ENCODE results near the gene LCLAT1. TPM values are rescaled to one million over a fixed set of nuclear protein-coding genes. Genes with fewer than 3 reads are reported as not detected.

LCLAT1 gene
- total RNA-seq, 1 experiment from 2014 or later, result 32.9 TPM

GRCh38 chr2:30643674-30644073, 196.6 kb downstream of the LCLAT1 start:
- no peaks in the 10 kb centered on the region for H3K27me3 ChIP-seq (ENCODE audit: insufficient read depth, low read length)
- no peak overlapping the region for H4K91ac ChIP-seq (ENCODE audit: insufficient read length, low read depth, low read length)
- no peak overlapping the region for H2AFZ ChIP-seq (ENCODE audit: low read length)
- no peak overlapping the region for H2BK20ac ChIP-seq (ENCODE audit: low read depth, low read length, poor library complexity, severe bottlenecking)
- H2BK12ac ChIP-seq (ENCODE audit: insufficient read length, low read depth, low read length), result no peak overlapping the region
- no peak overlapping the region for H3K4ac ChIP-seq (ENCODE audit: low read depth, low read length)
- WGBS (ENCODE audit: extremely low coverage, insufficient read length, low lambda C conversion rate), result no CpG with 5 or more reads among the region's 3 CpGs
- H3K9ac ChIP-seq (ENCODE audit: extremely low read depth, insufficient read length, low read length), result no peak overlapping the region
- no peak for DNase-seq
- no peak overlapping the region for H4K5ac ChIP-seq (ENCODE audit: insufficient read length, low read depth, low read length)
- H3T11ph ChIP-seq (ENCODE audit: low read length), result no peak overlapping the region
- no peak overlapping the region for H2BK15ac ChIP-seq (ENCODE audit: low read depth, low read length)
- no peak for TF ChIP-seq CTCF (conservative IDR thresholded peaks at IDR 0.05)
- H2AK5ac ChIP-seq (ENCODE audit: insufficient read length, low read length), result no peak overlapping the region
- no peaks in the 10 kb centered on the region for H3K79me2 ChIP-seq (ENCODE audit: insufficient read depth, low read length)
- no peak overlapping the region for H2BK120ac ChIP-seq (ENCODE audit: low read depth, low read length, poor library complexity, severe bottlenecking)
- no peak overlapping the region for H4K8ac ChIP-seq (replicated peaks; ENCODE audit: insufficient read length, low read depth, low read length)
- no peak overlapping the region for H2BK5ac ChIP-seq (ENCODE audit: insufficient read length, low read length)
- H3K4me1 ChIP-seq (ENCODE audit: insufficient read depth, low read length), result no peaks in the 10 kb centered on the region
- Mint-ChIP-seq H3K4me1 (peaks cover 0 to 5% of the 10 kb centered on the region in 2 experiments; a peak in 2 of 4 replicates), H3K9me3 (no peaks in the 10 kb centered on the region), H3K27me3 (ENCODE audit: low read depth) (no peaks in the 10 kb centered on the region; the same call in 1 of the 2 replicates), H3K36me3 (ENCODE audit: insufficient read depth in 1 of 3, low read depth in 3 of 3) (peaks cover 0 to 19% (median 12%) of the 10 kb centered on the region in 3 experiments; a peak in 5 of 7 replicates), H3K27ac (no peak overlapping the region), H3K4me3 (no peak overlapping the region)
- no peak overlapping the region for H3K23ac ChIP-seq (ENCODE audit: insufficient read length, low read depth, low read length)
- no peak overlapping the region for H3K56ac ChIP-seq (ENCODE audit: insufficient read length, low read depth, low read length)
- H3K23me2 ChIP-seq (ENCODE audit: insufficient read length, low read depth, low read length, poor library complexity, severe bottlenecking), result no peaks in the 10 kb centered on the region
- H3K14ac ChIP-seq (ENCODE audit: insufficient read depth, low read length), result no peak overlapping the region
- H3K79me1 ChIP-seq (ENCODE audit: insufficient read depth, low read depth, low read length, poor library complexity, severe bottlenecking), result no peaks in the 10 kb centered on the region
- H3K9me3 ChIP-seq (ENCODE audit: control insufficient read depth, low read depth, low read length), result no peaks in the 10 kb centered on the region
- no peak overlapping the region for H3K27ac ChIP-seq (ENCODE audit: insufficient read length, low read depth, low read length)
- H3K4me2 ChIP-seq (ENCODE audit: insufficient read depth, insufficient read length, low read length), result no peak overlapping the region
- H4K20me1 ChIP-seq (ENCODE audit: control insufficient read depth, insufficient read depth, insufficient read length), result no peaks in the 10 kb centered on the region
- no peak overlapping the region for H3K18ac ChIP-seq (ENCODE audit: insufficient read length, low read depth, low read length)

Measured in H9 (cell line).